Measurements from ENCODE around the gene WDR7.

GRCh38 chr18:57080479-57080878 is 429.3 kb downstream of the WDR7 start:
- TF ChIP-seq TAF1 (IDR thresholded peaks at IDR 0.05; ENCODE audit: control insufficient read depth, extremely low read depth, insufficient read depth, low read length, severe bottlenecking) (no peak), CTCF (IDR thresholded peaks at IDR 0.05 in 2 of 3, conservative IDR thresholded peaks at IDR 0.05 in 1 of 3; ENCODE audit: insufficient read depth in 2 of 3, low read depth in 1 of 3, low read length in 3 of 3) (no peak)

Measured in K562 (cell line).